HG02588 (cell line): Measurements from ENCODE around the gene DOCK3.
"Not testable (repeated sequence)": the region's sequence is repeated elsewhere in the genome, so short reads cannot be mapped to it uniquely, and the experiment has no call there.

Source experiments
- ATAC-seq: cut with Tn5 transposase; IDR thresholded peaks from one replicate; pipeline ENCODE4 v1.9.1; 2021; ENCODE audit warnings: mild to moderate bottlenecking, moderate library complexity; ENCODE audit not compliant: unreplicated experiment

Gene DOCK3

GRCh38 chr3:51082363-51082762 lies 407.6 kb downstream of the DOCK3 start:
- ATAC-seq = no peak

DNA sequence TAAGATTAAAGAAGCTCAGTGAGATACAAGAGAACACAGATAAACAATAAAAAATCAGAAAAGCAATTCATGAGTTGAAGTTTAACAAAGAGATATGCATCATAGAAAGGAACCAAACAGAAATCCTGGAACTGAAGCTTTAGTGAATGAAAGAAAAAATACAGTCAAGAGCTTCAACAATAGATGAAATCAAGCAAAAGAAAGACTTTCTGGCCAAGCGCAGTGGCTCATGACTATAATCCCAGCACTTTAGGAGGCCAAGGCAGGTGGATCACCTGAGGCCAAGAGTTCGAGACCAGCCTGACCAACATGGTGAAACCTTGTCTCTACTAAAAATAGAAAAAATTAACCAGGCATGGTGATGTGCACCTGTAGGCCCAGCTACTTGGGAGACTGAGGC lies 408.8 kb downstream of the DOCK3 start:
- no peak for ATAC-seq

DNA sequence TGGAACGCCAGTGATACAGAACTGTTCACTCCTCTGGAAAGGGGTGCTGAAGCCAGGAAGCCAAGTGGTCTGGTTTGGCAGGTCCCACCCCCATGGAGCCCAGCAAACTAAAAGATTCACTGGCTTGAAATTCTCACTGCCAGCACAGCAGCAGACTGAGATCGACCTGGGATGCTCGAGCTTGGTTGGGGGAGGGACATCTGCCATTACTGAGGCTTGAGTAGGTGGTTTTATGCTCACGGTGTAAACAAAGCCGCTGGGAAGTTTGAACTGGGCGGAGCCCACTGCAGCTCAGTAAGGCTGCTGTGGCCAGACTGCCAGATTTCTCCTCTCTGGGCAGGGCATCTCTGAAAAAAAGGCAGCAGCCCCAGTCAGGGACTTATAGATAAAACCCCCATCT lies 417.4 kb downstream of the DOCK3 start:
- not testable (repeated sequence) for ATAC-seq

DNA sequence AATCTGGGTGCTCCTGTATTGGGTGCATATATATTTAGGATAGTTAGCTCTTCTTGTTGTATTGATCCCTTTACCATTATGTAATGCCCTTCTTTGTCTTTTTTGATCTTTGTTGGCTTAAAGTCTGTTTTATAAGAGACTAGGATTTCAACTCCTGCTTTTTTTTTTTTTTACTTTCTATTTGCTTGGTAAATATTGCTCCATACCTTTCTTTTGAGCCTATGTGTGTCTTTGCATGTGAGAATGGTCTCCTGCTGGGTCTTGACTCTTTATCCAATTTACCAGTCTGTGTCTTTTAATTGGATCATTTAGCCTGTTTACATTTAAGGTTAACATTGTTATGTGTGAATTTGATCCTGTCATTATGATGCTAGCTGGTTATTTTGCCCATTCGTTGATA lies 420.1 kb downstream of the DOCK3 start:
- ATAC-seq = not testable (repeated sequence)

GRCh38 chr3:51099794-51100535 lies 425.2 kb downstream of the DOCK3 start:
- ATAC-seq = no peak

- ATAC-seq = no peak
Observed at GRCh38 chr3:51100536-51100851, 425.8 kb downstream of the DOCK3 start.

- ATAC-seq = no peak
Observed at GRCh38 chr3:51102396-51102795, 427.7 kb downstream of the DOCK3 start.

DNA sequence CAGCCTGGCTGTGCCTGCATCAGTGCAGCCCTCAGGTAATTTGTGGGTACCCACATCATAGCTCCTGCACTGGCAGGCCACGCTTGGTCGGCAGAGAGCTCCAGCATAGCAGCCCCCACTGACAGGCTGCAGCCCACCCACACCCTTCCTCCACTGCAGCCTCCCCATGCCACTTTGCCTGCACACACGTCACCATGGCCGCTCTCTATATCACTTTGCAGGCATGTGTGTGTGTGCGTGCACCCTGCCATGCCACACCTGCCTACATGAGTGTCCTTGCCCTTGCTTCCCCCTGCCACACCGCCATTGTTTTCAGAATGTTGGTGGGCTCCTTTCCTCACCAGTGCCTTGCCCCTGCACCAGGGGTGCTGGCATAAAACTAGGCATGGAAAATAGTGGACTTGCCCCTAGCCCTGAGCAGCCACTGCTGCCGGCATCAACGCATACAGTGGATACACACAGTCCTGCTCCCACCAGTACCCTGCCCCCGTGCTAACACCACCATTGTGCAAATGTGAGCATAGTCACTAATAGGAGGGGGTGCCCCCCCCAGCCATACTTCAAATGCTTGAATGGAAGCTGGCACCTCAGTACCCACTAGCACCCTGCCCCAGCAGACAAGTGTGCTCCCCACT lies 431.6 kb downstream of the DOCK3 start:
- no peak for ATAC-seq

- ATAC-seq = no peak
Observed at GRCh38 chr3:51110586-51110985, 435.9 kb downstream of the DOCK3 start.

DNA sequence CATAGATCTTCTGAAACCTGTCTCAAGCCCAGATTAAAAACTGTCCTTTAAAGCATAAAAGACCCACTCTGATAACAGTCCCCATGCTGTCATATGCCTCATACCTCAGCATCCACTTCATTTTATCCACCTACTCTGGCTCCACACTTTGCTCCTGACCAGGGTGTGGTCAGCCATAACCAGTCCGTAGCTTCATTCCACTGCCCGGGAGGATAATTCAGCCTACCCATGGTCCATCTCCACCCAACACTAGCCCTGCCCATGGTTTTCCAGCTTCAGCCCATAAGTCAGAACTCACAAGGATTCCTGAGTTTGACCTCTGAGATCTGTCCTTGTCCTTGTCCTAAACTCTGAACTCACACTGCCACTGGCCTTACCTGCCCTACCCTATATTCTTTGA lies 448.2 kb downstream of the DOCK3 start:
- no peak for ATAC-seq

- no peak for ATAC-seq
Observed at GRCh38 chr3:51123531-51123930, 448.8 kb downstream of the DOCK3 start.

DNA sequence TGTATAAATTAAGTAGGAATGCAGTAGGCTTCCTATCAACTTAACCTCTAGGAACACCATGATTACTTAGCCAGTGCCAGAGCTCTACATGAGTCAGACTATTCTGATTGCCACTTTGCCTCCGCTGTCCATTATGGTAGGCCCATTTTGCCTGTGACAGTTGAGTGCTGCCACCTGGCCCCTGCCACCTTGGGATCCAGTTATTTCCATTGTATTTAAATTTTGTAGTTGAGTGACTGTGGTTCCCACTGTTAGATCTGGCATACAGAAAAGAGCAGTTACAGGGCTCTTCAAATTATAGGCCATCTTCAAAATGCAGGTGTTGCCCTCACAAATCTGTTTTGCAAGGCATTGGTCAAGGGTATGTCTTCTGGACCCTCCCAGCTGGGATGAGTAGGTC lies 456.9 kb downstream of the DOCK3 start:
- not testable (repeated sequence) for ATAC-seq

- ATAC-seq = no peak
Observed at GRCh38 chr3:51137715-51138114, 463.0 kb downstream of the DOCK3 start.

DNA sequence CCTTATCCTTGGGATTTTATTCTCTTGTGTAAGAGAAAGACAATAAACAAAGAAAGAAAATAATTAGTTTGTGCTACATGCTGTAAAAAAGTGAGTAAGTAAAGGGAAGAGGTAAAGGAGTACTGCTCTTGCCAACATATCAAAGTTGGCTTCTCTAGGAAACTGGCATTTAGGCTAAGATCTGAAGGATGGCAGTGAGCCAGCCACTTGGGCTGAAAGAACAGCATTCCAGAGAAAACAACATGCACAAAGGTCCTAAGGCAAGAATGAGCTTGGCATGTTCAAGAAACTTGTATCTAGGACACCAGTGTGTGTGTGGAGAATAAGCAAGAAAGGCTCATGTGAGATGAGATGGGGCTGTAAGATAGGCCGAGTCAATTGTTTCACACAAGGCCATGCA lies 464.9 kb downstream of the DOCK3 start:
- no peak for ATAC-seq

DNA sequence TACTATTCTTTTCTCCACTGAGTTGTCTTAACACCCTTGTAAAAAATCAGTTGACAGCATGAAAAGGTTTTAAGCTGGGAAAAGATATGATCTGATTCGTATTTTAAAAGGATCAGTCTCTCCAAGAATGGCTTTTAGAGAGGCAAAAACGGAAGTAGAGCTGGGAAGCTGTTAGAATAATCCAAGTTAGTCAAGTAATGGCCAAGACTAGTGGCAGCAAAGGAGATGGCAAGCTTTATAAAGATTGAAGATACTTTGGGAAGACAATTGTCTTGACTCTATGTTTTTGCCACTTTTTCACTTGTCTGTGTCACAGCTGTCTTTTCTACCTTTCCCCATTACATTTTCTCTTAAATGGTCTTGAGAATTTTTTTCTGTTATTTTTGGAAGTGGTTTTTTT lies 466.8 kb downstream of the DOCK3 start:
- no peak for ATAC-seq

DNA sequence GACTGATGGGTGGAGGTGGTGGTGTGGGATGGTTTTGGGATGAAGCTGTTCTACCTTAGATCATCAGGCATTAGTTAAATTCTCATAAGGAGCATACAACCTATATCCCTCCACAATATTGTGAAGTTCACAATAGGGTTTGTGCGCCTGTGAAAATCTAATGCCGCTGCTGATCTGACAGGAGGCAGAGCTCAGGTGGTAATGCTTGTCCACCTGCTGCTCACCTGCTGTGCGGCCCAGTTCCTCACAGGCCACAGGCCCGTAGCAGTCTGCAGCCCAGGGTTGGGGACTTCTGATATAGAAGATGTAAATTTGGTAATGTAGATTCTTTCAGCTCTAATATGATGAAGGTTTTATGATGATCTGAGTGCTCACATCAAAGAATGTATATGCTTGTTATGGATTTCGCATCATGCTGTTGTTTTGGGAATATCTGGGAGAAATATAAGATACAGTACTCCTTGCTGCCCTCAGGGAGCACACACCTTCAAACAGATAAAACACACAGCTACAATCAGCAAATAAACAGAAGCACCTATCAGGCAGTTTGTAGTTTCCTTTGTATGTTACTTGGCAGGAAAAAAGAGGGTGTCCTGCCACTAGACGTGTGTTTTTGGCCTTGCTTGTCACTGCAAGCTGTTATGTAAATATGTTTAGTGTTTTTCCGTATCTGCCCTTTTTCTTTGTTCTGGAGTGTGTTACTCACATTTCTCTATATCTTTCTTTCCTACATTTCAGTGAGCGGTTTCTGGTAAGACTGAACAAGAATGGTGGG lies 471.3 kb downstream of the DOCK3 start:
- no peak for ATAC-seq

GRCh38 chr3:51146781-51147180 lies 472.1 kb downstream of the DOCK3 start:
- ATAC-seq = no peak

DNA sequence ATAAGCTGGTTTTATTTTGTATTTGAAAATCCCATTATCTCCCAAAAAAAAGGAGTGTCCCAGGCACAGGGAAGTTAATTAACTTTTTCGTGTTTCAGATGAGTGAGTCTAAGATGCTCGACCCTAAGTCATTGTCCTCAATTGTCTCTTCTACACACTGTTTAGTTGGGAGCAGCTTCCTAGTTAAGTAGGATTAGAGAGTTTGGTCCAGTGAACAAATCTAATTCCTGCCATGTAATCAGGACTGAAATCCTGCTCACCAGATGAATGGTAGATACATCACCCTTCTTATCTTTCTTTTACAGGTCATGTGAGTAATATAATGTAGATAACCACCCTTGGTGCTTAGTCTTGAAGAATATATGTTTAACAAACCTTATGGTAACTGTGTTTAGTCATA lies 481.4 kb downstream of the DOCK3 start:
- ATAC-seq = no peak

DNA sequence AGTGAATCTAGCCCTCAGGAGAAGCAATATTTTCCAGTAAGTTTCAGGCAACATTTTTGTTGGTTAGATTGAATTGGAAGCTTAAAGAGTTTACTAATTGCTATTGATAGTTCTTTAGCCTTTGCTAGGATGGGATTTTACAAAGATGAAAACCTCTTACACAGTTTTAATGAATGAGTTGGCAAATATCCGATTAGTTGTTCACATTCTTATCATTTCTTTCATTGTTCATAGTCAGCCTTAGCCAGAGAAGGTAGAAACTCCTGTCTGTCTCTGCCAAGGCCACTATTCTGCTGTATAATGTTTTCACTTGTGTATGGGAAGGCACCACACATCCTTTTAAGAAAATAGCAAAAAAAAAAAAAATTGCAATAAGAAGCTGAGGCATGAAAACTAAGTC lies 488.3 kb downstream of the DOCK3 start:
- ATAC-seq = no peak

- no peak for ATAC-seq
Observed at GRCh38 chr3:51173518-51174271, 499.0 kb downstream of the DOCK3 start.

DNA sequence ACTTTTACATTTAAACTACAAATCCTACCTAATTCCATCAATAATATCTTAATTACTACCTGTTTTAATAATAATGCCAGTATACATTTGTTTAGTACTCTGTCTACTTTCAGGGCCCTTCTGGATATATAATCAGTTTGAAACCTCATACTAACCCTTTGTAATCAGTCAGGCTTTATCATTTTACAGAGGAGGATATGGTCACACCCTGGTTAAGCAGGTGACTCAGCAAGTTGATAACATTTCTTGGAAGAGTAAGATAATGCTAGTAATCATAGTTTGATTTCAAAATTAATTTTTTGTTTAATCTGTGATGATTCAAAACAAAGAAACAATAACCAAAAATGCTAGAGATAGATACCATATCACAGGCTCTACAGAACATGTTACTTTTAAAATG lies 502.2 kb downstream of the DOCK3 start:
- ATAC-seq = no peak
